Fibroblast of skin of right biceps (primary cell): ENCODE measurements around the gene SCGB1C1.
"Not testable (repeated sequence)": the region's sequence is repeated elsewhere in the genome, so short reads cannot be mapped to it uniquely, and the experiment has no call there.

ENCODE experiments used
- DNase-seq: peaks from one replicate; pipeline ENCODE4 v3.0.0-alpha.2; 2013

SCGB1C1 gene

GRCh38 chr11:220641-221215 lies 27.9 kb downstream of the SCGB1C1 start:
- not testable (repeated sequence) for DNase-seq

GRCh38 chr11:221539-221938 lies 28.7 kb downstream of the SCGB1C1 start:
- no peak for DNase-seq

GRCh38 chr11:221998-222789 lies 29.3 kb downstream of the SCGB1C1 start:
- DNase-seq, result no peak

GRCh38 chr11:223026-223789 lies 30.3 kb downstream of the SCGB1C1 start:
- DNase-seq, result no peak

GRCh38 chr11:223884-224283 lies 31.0 kb downstream of the SCGB1C1 start:
- no peak for DNase-seq

- DNase-seq, result no peak
These were observed 31.5 kb downstream of the SCGB1C1 start for GRCh38 chr11:224424-224823.

GRCh38 chr11:225734-226453 lies 33.0 kb downstream of the SCGB1C1 start:
- no peak for DNase-seq

- DNase-seq, result no peak
These were observed 35.0 kb downstream of the SCGB1C1 start for GRCh38 chr11:227824-228379.

- no peak for DNase-seq
These were observed 37.6 kb downstream of the SCGB1C1 start for GRCh38 chr11:230431-230830.

- DNase-seq, result no peak
These were observed 40.1 kb downstream of the SCGB1C1 start for GRCh38 chr11:232783-233565.

- no peak for DNase-seq
These were observed 42.3 kb downstream of the SCGB1C1 start for GRCh38 chr11:235180-235579.

- peak; percentile 18 for DNase-seq
These were observed 42.7 kb downstream of the SCGB1C1 start for GRCh38 chr11:235609-235996.

- DNase-seq, result peak; percentile 87
These were observed 43.3 kb downstream of the SCGB1C1 start, which contains the start of gene SIRT3 for GRCh38 chr11:235997-236773. Gene SIRT3, minus strand, starts transcription at chr11:236342. Its CDS starts 14 bp downstream, at chr11:236328.

GRCh38 chr11:236774-237767 lies 44.2 kb downstream of the SCGB1C1 start, which contains the start of gene PSMD13:
Gene PSMD13, plus strand, starts transcription at chr11:236976. Its CDS starts 74 bp downstream, at chr11:237050.
- peak; percentile 83 for DNase-seq

GRCh38 chr11:238346-238745 lies 45.5 kb downstream of the SCGB1C1 start:
- not testable (repeated sequence) for DNase-seq

- DNase-seq, result no peak
These were observed 47.4 kb downstream of the SCGB1C1 start for GRCh38 chr11:240315-240714.

GRCh38 chr11:241634-242033 lies 48.8 kb downstream of the SCGB1C1 start:
- DNase-seq, result no peak
